HUES6 (cell line): ENCODE results near the gene NOG.

ENCODE experiments used
- H3K27ac ChIP-seq: 2 replicates; pipeline ENCODE4 v1.7.0; 2013; ENCODE audit warnings: low read depth, mild to moderate bottlenecking, low read length, inconsistent platforms
- H3K27me3 ChIP-seq: 2 replicates; pipeline ENCODE4 v1.6.1; 2013; ENCODE audit warnings: low read length; ENCODE audit not compliant: control insufficient read depth, insufficient read depth
- H3K36me3 ChIP-seq: 2 replicates; pipeline ENCODE4 v1.6.1; 2013; ENCODE audit warnings: low read length; ENCODE audit not compliant: control insufficient read depth, insufficient read depth
- H3K4me1 ChIP-seq: 2 replicates; pipeline ENCODE4 v1.6.1; 2013; ENCODE audit warnings: low read length; ENCODE audit not compliant: control insufficient read depth, insufficient read depth
- H3K4me3 ChIP-seq: 2 replicates; pipeline ENCODE4 v1.5.1; 2013; ENCODE audit warnings: low read depth, low read length
- H3K9ac ChIP-seq: one replicate; pipeline ENCODE4 v1.6.1; 2013; ENCODE audit warnings: mild to moderate bottlenecking, low read length
- H3K9me3 ChIP-seq: 2 replicates; pipeline ENCODE4 v1.6.1; 2013; ENCODE audit warnings: low read depth, low read length; ENCODE audit not compliant: control insufficient read depth, insufficient read depth

NOG gene

DNA sequence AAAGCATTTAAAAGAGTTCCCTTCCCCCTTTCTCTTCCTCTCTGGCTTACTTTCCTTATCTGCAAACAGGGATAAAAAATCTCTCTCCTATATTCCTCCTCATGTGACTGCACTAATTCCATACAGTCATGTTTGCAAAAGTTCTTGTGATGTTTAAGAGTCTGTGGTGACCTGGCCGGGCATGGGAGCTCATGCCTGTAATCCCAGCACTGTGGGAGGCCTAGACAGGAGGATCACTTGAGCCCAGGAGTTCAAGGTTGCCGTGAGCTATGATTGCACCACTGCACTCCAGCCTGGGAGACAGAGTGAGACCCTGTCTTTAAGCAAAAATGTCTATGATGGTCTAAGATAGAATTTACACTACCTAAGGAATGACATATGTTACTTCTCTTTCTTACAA is 19.6 kb downstream of the NOG start:
- H3K9ac ChIP-seq, result no peak overlapping the region

DNA sequence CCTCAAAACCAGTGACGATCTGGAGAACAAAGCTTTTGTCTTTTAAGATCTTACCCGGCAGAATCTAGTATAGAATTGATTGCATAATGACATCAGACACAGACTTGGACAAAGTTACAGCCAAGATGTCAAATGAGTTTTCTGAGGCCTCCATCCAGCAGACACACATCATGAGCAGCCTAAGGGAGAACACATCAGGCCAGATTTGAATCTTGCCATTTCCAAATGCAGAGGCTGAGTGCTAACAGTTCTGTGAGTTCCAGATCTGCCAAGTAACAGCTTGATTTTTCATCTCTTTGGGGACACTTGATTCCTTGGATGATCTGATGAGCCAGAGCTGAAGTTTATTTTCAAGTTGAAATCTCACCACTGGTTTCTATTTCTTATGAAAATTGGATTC is 21.0 kb downstream of the NOG start:
- H3K9ac ChIP-seq, result no peak overlapping the region
- no peaks in the 10 kb centered on the region for H3K36me3 ChIP-seq
- H3K9me3 ChIP-seq, result no peaks in the 10 kb centered on the region
- H3K27ac ChIP-seq, result no peak overlapping the region
- H3K4me1 ChIP-seq, result no peaks in the 10 kb centered on the region
- no peak overlapping the region for H3K4me3 ChIP-seq
- peaks cover 4% of the 10 kb centered on the region; the same call in 1 of the 2 replicates for H3K27me3 ChIP-seq

More for the DNA sequence above, 19.6 kb downstream of the NOG start:
- no peaks in the 10 kb centered on the region for H3K9me3 ChIP-seq
- H3K4me1 ChIP-seq, result no peaks in the 10 kb centered on the region
- H3K27me3 ChIP-seq, result peaks cover 4% of the 10 kb centered on the region; the same call in 1 of the 2 replicates
- H3K4me3 ChIP-seq, result no peak overlapping the region
- H3K27ac ChIP-seq, result no peak overlapping the region
- H3K36me3 ChIP-seq, result no peaks in the 10 kb centered on the region

DNA sequence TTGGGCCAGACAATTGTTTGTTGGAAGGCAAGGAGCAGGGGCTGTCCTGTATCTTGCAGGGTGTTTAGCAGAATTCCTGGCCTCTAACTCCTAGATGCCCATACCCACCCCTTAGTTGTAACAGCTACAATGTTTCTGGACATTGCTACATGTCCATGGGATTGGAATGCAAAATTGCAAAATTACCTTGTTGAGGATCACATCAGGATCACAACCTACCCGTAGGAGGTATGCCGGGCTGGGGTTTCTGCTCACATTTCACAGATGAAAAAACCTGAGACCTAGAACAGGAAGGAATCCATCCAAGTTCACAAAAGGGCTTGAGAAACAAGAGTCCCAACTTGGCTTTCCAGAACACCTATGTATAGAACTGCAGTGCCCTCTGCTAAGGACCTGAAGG is 22.7 kb downstream of the NOG start:
- H3K27me3 ChIP-seq, result peaks cover 4% of the 10 kb centered on the region; the same call in 1 of the 2 replicates
- H3K9ac ChIP-seq, result no peak overlapping the region
- H3K4me3 ChIP-seq, result no peak overlapping the region
- H3K4me1 ChIP-seq, result no peaks in the 10 kb centered on the region
- H3K9me3 ChIP-seq, result no peaks in the 10 kb centered on the region
- H3K36me3 ChIP-seq, result no peaks in the 10 kb centered on the region
- no peak overlapping the region for H3K27ac ChIP-seq

DNA sequence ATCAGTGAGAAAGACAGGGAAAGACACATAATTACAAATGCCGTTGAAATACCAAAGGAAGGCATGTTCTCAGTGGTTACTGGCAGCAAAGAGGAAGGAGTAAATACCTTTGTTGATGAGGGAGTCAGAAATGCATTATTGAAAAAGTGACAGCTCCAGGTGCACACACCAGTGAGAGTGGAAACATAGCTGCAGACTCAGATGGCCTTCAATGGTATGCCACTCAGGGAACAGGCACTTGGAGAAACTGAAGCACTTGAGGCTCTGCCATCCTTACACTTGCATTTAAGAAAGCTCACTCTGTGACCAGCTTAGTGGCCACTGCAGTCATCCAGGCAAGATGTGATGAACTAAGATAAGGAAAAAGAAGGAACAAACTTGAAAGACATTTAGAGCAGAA is 29.9 kb downstream of the NOG start:
- H3K4me1 ChIP-seq, result peaks cover 5% of the 10 kb centered on the region; the same call in 1 of the 2 replicates
- H3K36me3 ChIP-seq, result no peaks in the 10 kb centered on the region
- no peaks in the 10 kb centered on the region for H3K9me3 ChIP-seq
- no peak overlapping the region for H3K4me3 ChIP-seq
- H3K27me3 ChIP-seq, result peaks cover 3% of the 10 kb centered on the region; the same call in 1 of the 2 replicates
- H3K9ac ChIP-seq, result no peak overlapping the region
- no peak overlapping the region for H3K27ac ChIP-seq

- Histone ChIP-seq H3K27ac (no peak overlapping the region), H3K9me3 (no peaks in the 10 kb centered on the region), H3K36me3 (no peaks in the 10 kb centered on the region), H3K4me3 (no peak overlapping the region), H3K27me3 (peaks cover 9% of the 10 kb centered on the region; the same call in 1 of the 2 replicates), H3K4me1 (peaks cover 5% of the 10 kb centered on the region; the same call in 1 of the 2 replicates), H3K9ac (no peak overlapping the region)
Measured at GRCh38 chr17:56624309-56624708, 30.8 kb downstream of the NOG start.

DNA sequence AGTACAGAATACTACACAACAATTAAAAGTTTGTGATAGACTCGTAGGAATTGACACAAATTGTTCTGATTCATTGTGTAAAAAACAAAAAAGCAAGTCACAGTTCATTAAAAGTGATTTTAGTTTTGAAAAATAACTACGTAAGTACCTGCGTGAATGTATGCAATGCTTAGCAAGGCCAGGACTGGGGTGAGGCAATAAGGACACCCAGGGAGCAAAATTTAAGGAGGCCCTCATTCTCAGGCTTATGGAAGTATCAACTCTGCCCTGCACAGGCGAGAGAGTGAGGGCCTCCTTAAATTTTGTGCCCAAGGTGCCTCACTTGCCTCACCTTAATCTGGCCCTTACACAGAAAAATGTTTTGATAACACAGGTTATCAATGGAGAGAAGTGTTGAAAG is 31.4 kb downstream of the NOG start:
- H3K27ac ChIP-seq, result no peak overlapping the region
- no peaks in the 10 kb centered on the region for H3K9me3 ChIP-seq
- no peaks in the 10 kb centered on the region for H3K36me3 ChIP-seq
- H3K27me3 ChIP-seq, result peaks cover 10% of the 10 kb centered on the region; the same call in 1 of the 2 replicates
- peaks cover 5% of the 10 kb centered on the region; the same call in 1 of the 2 replicates for H3K4me1 ChIP-seq
- no peak overlapping the region for H3K9ac ChIP-seq
- H3K4me3 ChIP-seq, result no peak overlapping the region

GRCh38 chr17:56629531-56630075 is 36.1 kb downstream of the NOG start:
- no peaks in the 10 kb centered on the region for H3K36me3 ChIP-seq
- H3K27ac ChIP-seq, result no peak overlapping the region
- no peak overlapping the region for H3K9ac ChIP-seq

GRCh38 chr17:56630202-56630601 is 36.7 kb downstream of the NOG start:
- Histone ChIP-seq H3K27ac (no peak overlapping the region), H3K9ac (no peak overlapping the region), H3K36me3 (no peaks in the 10 kb centered on the region), H3K27me3 (peaks cover 10% of the 10 kb centered on the region; the same call in 1 of the 2 replicates), H3K4me1 (no peaks in the 10 kb centered on the region), H3K9me3 (no peaks in the 10 kb centered on the region), H3K4me3 (no peak overlapping the region)

More at GRCh38 chr17:56629531-56630075, 36.1 kb downstream of the NOG start:
- H3K9me3 ChIP-seq, result no peaks in the 10 kb centered on the region
- peaks cover 10% of the 10 kb centered on the region; the same call in 1 of the 2 replicates for H3K27me3 ChIP-seq
- H3K4me1 ChIP-seq, result no peaks in the 10 kb centered on the region; the same call in 1 of the 2 replicates
- H3K4me3 ChIP-seq, result no peak overlapping the region

GRCh38 chr17:56633681-56634080 is 40.2 kb downstream of the NOG start:
- Histone ChIP-seq H3K4me1 (peaks cover 3% of the 10 kb centered on the region; the same call in 1 of the 2 replicates), H3K4me3 (no peak overlapping the region), H3K27me3 (peaks cover 23% of the 10 kb centered on the region), H3K36me3 (no peaks in the 10 kb centered on the region), H3K27ac (no peak overlapping the region), H3K9me3 (no peaks in the 10 kb centered on the region), H3K9ac (no peak overlapping the region)

DNA sequence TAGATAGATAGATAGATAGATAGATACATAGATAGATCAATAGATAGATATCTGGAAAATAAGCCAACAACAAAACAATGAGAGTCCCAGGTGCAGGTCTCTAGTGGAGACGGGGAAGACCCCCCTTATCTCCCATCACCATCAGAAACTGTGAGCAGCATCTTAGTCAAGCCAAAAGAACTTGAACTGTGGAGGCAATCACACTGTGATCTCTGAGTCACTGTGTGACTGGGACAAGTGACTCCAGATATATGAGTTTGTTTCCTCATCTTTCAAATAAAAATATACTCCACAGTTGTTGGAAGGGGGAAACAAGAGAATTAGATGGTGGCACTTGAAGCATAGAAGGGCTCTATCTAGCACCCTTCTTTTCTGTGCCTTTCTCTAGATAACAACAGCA is 42.1 kb downstream of the NOG start:
- Histone ChIP-seq H3K4me3 (no peak overlapping the region), H3K4me1 (peaks cover 3% of the 10 kb centered on the region; the same call in 1 of the 2 replicates), H3K27me3 (peaks cover 15% of the 10 kb centered on the region), H3K27ac (no peak overlapping the region), H3K9ac (no peak overlapping the region), H3K36me3 (no peaks in the 10 kb centered on the region), H3K9me3 (no peaks in the 10 kb centered on the region)

DNA sequence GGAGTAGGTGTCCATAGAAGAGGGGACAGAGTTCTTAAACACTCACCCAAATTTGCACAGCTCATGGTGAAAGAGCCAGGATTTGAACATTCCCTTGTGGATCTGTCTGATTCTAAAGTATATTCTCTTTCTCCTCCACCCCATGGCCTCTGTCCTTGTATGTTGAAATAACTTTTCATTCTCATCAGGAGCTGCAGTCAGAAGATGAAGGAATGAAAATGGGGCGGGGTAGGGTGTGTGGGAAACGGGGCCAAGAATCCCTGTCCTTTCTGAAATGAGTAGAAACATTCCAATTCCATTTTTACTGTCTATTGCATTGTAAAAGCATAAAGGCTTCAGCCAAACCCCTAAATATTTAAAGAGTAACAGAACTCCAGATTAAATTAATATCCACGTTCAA is 42.8 kb downstream of the NOG start:
- Histone ChIP-seq H3K27me3 (peaks cover 15% of the 10 kb centered on the region), H3K36me3 (no peaks in the 10 kb centered on the region), H3K4me1 (peaks cover 3% of the 10 kb centered on the region; the same call in 1 of the 2 replicates), H3K9ac (no peak overlapping the region), H3K4me3 (no peak overlapping the region), H3K9me3 (no peaks in the 10 kb centered on the region), H3K27ac (no peak overlapping the region)
